VCaP (cell line): ENCODE measurements around the gene TFR2.
A peak's percentile ranks its signal among the peaks of the same experiment; 100 is the strongest.

Experiments
- H3K27ac ChIP-seq: fragments of 450-650 bp; 2 replicates; pipeline ENCODE4 v1.5.1; 2017
- CTCF ChIP-seq: fragments of 450-650 bp; conservative IDR thresholded peaks from 2 replicates; pipeline ENCODE4 v1.5.1; 2017; ENCODE audit warnings: mild to moderate bottlenecking, moderate library complexity

TFR2 gene

GRCh38 chr7:100572949-100573675 is 68.2 kb downstream of the TFR2 start:
- TF ChIP-seq CTCF: no peak
- H3K27ac ChIP-seq: no peak overlapping the region

GRCh38 chr7:100572281-100572948 is 68.9 kb downstream of the TFR2 start:
- H3K27ac ChIP-seq: no peak overlapping the region
- no peak for TF ChIP-seq CTCF

- no peak overlapping the region for H3K27ac ChIP-seq
- no peak for TF ChIP-seq CTCF
Measured at GRCh38 chr7:100571829-100572116, 69.6 kb downstream of the TFR2 start.

- TF ChIP-seq CTCF: no peak
- H3K27ac ChIP-seq: peak overlapping the region; percentile 75; the same call in 1 of the 2 replicates
Measured at GRCh38 chr7:100570954-100571828, 70.2 kb downstream of the TFR2 start.
